ENCODE results near the gene RBM38. TPM values are rescaled to one million over a fixed set of nuclear protein-coding genes. Genes with fewer than 3 reads are reported as not detected.

RBM38 gene
- total and polyA plus RNA-seq, 2 of the 13 experiments (the other 11 are each of a cell fraction or from before 2014, with no cell fraction given): 24.2 to 34.2 TPM

GRCh38 chr20:57403216-57403615 is 12.0 kb downstream of the RBM38 start (continued):
- TF ChIP-seq ZBTB44 (CRISPR knock-in tag; IDR thresholded peaks at IDR 0.05) (no peak), SP1 (IDR thresholded peaks at IDR 0.05) (no peak), SP1 (CRISPR knock-in tag; IDR thresholded peaks at IDR 0.05) (no peak)

- Histone ChIP-seq H3K4me1 (ENCODE audit: insufficient read depth, low read length) (no peaks in the 10 kb centered on the region), H3K9ac (ENCODE audit: insufficient read depth, low read depth, low read length) (no peak overlapping the region), H3K79me2 (ENCODE audit: insufficient read depth, low read length) (no peaks in the 10 kb centered on the region), H3K27me3 (ENCODE audit: control insufficient read depth in 1 of 2, insufficient read depth in 2 of 2, low read length in 2 of 2) (no peaks in the 10 kb centered on the region), H2AFZ (ENCODE audit: low read length) (no peak overlapping the region), H3K4me2 (ENCODE audit: low read depth, low read length) (no peak overlapping the region), H3K9me3 (ENCODE audit: low read length) (no peaks in the 10 kb centered on the region), H3K27ac (ENCODE audit: extremely low read length, insufficient read depth, low read length) (no peak overlapping the region), H3K36me3 (replicated peaks in 1 of 2; ENCODE audit: control insufficient read depth in 1 of 2, insufficient read depth in 2 of 2, low read length in 2 of 2) (peaks cover 50 to 79% of the 10 kb centered on the region in 2 experiments), H3K4me3 (replicated peaks in 1 of 3; ENCODE audit: insufficient read depth in 1 of 3, low read depth in 2 of 3, low read length in 3 of 3) (no peak overlapping the region), H4K20me1 (ENCODE audit: insufficient read depth, low read length) (no peaks in the 10 kb centered on the region; the same call in 1 of the 2 replicates)
- FAIRE-seq: no peak
- DNase-seq (ENCODE audit: low spot score): no peak
- intact Hi-C loops (cut with micrococcal nuclease; ENCODE audit: unreplicated experiment): no loop called here
- ChIA-PET CTCF (ENCODE audit: low intra/inter-chr PET ratio, low total read pairs) (no interaction called here), POLR2A (interaction anchor here (0.9 kb wide), 1 partner anchor 12 kb away, joined by 3 read pairs; no protein-coding TSS in a partner anchor)
- in situ Hi-C loops (cut with HindIII; ENCODE audit: extremely low pct_ligation_motif_present, low pct_unique_long_range_greater_than_20kb): no loop called here
- no TSS peak for BruUV-seq (replicated peaks)
- no peak for ATAC-seq
- 93% methylated on average over 11 of the region's 11 CpGs for WGBS (ENCODE audit: low lambda C conversion rate)
- TF ChIP-seq IKZF4 (CRISPR knock-in tag; IDR thresholded peaks at IDR 0.05; ENCODE audit: borderline replicate concordance, low read depth, not compliant biosample characterization): no peak
- no peak for TF ChIP-seq IKZF1 (IDR thresholded peaks at IDR 0.05)
- no peak for TF ChIP-seq EP300 (IDR thresholded peaks at IDR 0.05; ENCODE audit: low read depth in 2 of 2, low read length in 2 of 2)
- TF ChIP-seq EP300 (CRISPR knock-in tag; IDR thresholded peaks at IDR 0.05; ENCODE audit: borderline replicate concordance): no peak
- no peak for TF ChIP-seq MAX (IDR thresholded peaks at IDR 0.05)
- TF ChIP-seq ZNF256 (CRISPR knock-in tag; conservative IDR thresholded peaks at IDR 0.05): no peak
- no peak for TF ChIP-seq AKNA (CRISPR knock-in tag; IDR thresholded peaks at IDR 0.05; ENCODE audit: borderline replicate concordance)
- TF ChIP-seq ETS1 (CRISPR knock-in tag; IDR thresholded peaks at IDR 0.05): no peak
These were observed 12.8 kb downstream of the RBM38 start for GRCh38 chr20:57404006-57404405.
